ENCODE data around the gene SYS1.
"Not testable (repeated sequence)": the region's sequence is repeated elsewhere in the genome, so short reads cannot be mapped to it uniquely, and the experiment has no call there.

Gene SYS1

DNA sequence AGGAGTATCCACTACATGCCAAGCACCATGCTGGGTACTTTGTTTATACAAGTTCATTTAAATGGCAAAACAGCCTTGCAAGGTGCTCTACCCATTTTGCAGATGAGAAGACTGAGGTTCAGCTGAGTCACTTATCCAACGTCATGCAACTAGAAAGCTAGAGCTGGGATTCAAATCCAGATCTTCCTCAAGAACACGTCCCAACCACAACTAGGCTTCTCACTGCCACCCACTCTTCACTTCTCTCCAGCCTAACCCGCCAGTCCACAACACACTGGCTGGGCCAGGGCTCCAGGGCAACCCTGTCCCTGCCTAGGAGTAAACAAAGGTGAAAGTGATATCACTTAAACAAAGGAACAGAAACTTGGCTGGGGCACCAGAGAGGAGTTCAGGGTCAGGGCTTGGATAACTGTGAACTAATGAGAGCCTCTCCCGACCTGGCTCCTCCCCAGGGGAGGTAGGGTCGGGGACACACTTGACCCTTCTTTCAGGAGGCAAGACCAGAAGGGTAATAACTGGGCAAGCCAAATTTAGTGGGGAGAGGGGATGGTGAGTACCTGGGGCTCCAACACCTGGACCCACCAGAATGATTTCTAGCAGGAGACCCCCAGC, 22.6 kb upstream of the SYS1 start:
- no peak for DNase-seq

DNA sequence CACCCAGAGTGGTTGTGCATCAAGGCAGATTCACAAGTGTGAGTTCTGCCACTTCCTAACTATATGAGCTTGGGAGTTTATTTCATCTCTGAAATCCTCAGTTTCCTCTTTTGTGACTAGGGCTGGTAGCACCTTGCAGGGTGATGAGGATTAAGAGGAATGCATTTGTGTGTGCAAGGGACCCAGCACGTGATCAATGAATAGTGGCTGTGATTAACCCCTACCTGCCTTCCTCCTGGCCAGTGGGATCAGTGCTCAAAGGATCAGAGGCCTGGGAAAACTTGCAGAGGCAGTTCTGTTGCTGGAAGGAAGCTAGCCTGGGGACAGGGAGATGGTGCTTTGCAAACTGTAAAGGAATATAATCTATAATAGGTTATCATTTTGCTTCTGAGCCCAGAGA, 22.0 kb upstream of the SYS1 start:
- no peak for DNase-seq

DNA sequence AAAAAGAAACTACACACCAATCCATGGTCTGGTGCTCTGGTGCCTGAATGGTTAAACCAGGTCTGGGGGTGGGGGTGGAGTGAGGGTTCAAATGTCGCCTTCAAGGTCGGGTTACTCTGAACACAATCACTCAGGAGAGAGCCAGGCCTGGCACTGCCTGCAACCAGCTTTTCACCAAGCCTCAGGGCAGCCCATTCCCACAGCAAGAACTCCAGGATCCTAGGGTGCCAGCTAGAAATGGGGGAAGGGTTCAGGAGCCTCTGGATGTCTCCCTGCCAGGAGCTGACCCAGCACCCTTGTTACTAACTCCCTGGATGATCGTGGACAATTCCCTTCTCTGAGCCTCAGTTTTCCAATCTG, 21.4 kb upstream of the SYS1 start:
- no peak for DNase-seq

- peak; percentile 42 for DNase-seq
Measured at GRCh38 chr20:45341939-45342854, 20.8 kb upstream of the SYS1 start.

DNA sequence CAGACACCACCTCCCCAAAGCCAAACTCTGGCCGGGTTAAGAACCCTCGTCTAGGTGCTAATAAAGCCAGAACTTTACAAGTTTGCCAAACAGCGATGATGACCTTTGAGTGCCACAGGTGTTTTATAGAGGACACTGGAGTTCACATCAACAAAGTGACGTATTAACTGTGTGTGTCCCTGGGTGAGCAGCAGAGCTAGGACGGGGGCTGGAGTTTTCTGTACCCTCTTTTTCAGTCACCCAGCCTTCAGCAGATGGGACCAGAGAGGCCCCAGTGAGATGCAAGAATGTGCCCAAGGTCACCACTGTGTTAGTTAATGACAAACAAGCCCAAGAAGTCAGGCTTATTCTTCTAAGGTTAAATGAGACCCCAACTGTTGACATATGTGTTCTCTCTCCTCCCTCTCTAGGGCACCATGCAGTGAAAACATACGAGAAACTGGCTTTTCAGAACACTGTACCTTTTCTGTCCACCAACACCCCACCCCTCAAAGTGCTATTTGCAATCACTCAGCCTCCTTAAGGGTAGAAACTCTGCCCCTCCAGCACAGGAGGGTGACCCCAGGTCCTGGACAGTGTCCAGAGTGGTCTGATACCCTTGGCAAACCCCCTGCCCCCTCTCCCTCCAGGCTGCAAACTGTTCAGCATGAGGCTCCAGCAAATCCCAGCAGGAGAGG, 20.0 kb upstream of the SYS1 start:
- no peak for DNase-seq

GRCh38 chr20:45343532-45344167, 19.3 kb upstream of the SYS1 start:
- DNase-seq, result no peak

DNA sequence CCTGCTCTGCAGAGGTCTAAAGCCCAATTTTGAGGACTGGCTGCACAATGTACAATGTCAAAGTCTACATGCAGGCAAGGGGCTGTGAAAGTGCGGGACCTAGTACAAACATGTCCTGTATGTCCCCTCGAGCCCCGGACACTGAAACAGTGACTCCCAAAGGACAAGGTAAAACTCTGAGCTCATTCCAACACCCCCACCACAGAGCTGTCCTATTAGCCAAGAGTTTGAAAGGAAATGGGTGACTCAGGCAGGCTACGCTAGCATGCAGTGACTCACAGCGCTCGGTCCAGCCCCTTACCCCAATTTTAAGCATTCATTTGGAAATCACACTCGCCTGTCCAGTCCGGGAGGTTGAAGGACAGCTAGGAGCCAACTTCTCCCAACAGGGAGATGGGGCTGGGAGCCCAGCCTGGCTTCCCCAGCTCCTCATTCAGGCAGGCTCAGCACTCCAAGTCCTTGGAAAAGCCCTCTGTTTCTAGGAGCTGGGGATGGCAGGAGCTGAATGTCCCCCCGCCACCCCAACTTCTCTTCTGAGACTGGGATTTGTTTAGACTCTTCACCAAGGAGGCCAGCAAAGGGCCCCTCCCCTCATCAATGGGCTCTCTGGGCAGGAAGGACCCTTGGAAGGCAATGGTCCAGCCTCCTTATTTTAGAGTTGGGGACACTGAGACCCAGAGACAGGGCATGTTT, 18.6 kb upstream of the SYS1 start:
- DNase-seq, result no peak

DNA sequence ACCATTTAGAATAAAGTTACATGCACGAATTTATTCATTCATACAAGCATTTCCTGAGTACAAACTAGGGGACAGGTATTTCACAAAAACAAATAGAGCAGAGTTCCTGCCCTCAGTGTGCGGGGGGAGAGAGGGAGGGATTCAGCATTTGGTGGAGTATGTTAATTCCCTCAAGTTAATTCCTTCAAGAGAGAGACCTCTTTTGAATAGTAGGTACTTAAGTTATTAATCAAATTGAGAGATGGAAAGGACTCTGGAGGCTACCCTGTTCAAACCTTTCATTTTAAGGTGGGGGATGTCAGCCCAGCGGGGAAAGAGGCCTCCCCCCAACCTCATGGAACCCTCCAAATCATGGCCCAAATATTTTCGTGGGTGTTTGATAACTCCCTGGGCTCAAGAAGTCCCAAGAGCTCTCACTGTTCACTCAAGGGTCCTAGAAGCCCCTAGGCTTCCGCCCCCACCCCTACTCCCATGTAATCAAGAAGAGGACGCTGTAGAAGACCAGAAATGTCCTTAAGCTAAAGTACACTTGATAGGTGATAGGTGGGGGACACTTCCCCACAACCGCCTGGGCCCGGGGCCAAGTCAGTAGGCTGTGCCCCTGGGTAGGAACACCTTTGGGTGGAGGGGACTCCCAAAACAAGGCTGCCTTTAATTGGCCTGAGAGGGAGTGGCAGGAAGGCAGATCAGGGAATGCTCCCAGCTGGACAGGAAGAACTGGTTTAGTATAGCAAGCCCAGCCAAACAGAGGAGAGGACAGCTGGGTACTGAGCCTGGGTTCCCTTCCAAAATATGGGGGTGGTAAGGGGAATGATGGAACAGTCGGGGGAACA, 17.6 kb upstream of the SYS1 start:
- DNase-seq, result no peak

DNA sequence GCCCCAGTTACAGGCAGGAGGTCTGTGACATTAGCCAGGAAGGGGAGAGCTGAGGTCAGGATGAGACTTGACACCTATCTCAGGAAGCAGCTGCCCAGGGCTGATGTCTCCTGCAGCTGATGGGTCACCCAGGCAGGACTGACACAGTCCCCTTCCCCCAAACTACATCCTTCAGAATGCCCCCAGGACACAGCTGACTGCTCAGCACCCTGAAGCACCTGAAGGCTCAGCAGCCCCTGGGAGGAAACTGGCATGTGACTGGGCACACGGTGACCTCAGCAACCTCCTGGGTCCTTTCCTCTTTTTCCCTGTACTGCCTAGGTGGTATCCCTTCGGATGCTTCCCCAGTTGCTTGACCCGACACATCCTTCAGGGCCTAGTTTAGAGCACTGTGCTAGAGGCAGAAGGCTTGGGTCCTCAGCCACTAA, 16.7 kb upstream of the SYS1 start:
- DNase-seq, result no peak

GRCh38 chr20:45346851-45347250, 16.1 kb upstream of the SYS1 start:
- DNase-seq, result no peak

GRCh38 chr20:45347297-45347935, 15.5 kb upstream of the SYS1 start:
- no peak for DNase-seq

GRCh38 chr20:45347936-45348778, 14.8 kb upstream of the SYS1 start, which contains the start of gene SDC4:
Gene SDC4 (minus strand): TSS chr20:45348424. CDS start chr20:45348384, 40 bp downstream.
- peak; percentile 18 for DNase-seq

DNA sequence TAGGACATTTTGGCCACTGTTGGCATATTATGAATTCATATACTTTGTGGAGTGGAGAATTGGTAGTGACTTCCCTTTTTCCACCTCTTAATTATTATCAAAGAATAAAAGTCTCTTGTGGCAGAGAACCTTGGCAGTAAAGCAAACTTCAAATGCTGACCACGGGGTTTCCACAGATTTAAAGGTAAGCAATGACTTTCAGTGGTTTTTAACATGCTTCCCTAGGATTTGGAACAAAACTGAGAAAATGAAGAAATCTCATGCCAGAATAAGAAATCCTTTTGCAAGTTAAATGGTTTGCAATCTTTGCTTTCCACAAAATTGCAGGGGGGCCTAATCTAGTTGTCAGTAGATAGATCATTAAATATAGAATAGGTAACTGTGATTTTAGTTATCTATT, 12.7 kb upstream of the SYS1 start:
- no peak for DNase-seq

GRCh38 chr20:45350795-45351194, 12.2 kb upstream of the SYS1 start:
- DNase-seq, result not testable (repeated sequence)

- DNase-seq, result no peak
Measured at GRCh38 chr20:45352729-45353128, 10.2 kb upstream of the SYS1 start.

GRCh38 chr20:45353746-45354145, 9.2 kb upstream of the SYS1 start:
- DNase-seq, result no peak

DNA sequence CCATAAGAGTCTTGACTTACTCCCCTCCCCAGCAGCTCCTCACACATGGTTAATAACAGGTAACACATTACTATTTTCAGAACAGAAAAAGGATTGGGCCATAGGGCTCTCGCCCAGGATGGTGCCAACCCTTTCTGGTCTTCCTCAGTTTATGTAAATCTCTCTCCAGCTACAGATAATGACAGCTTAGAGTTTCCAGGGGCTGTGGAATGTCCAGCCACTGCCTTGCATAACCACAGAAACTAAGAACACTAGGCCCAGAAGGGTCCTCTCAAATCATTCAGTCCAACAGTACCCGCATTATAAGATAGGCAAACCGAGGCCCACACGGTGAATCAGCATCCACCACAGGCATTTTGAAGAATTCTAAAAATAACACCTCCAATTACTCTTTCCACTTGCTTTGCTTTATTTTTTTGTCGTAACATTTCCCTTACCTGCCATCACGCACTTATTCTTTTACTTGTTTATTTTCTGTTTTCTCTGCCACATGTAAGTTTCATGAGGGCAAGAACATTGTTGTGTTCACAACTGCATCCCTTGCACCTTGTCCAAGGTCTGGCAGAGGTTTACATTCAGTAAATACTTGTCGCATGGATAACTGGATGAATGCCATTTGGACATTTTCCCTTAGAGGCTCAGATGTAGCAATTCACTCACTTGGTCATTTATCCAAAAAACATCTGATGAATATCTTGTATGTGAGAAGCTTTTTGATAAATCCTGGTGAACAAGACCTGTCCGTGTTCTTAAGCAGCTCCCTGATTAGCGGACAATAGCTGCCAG, 8.3 kb upstream of the SYS1 start:
- no peak for DNase-seq

DNA sequence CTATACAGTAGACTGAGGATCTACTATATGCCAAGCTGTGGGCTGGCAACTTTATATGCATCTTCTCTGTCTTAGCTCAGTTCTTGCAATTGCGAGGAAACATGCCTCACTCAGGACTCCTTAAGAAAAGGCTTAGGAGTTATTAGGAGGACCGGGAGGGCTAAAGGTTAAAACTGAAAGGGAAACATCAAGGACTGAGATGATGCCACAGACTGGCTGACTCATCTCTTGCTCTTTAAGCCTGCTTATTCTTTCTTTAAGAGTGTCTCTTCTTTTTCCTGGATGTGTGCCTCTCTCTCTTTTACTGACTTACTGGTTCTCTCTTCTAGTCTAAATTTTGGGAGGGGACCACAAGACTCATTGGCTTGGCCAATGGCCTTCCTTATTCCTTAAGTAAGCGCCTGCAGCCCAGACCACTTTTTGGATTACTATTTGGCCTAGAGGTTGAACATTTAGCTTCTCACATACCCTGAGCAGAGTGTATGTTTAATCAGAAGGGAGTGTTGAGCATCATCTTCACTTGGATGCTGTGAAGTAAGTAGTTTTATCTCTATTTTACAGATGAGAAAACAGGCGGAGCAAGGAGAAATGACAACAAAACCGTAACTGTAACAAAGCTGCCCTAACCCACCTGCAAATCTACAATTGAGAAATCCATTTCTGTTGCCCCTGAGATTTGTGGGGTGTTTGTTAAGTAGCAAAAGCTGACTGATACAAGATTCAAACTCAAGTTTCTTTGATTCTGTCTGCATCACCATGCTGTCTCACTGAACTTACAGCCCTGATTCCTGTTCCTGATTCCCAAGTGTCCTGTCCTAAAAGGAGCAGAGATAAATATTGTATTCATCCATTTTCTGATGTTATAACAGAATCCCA, 7.5 kb upstream of the SYS1 start:
- no peak for DNase-seq

Measured in NCI-H1092 treated with DMSO at 0.1 percent for 48 hours (cell line).